Panc1 (cell line): Measurements from ENCODE around the gene ZSWIM8.

Experiments used
- CTCF ChIP-seq: fragments of 450-650 bp; IDR thresholded peaks from 2 replicates; pipeline ENCODE4 v1.5.1; 2017; ENCODE audit warnings: mild to moderate bottlenecking
- POLR2AphosphoS5 ChIP-seq: IDR thresholded peaks from 2 replicates; pipeline ENCODE4 v1.6.1; 2012; ENCODE audit warnings: mild to moderate bottlenecking, low read depth, low read length, moderate library complexity
- REST ChIP-seq, 2 experiments: IDR thresholded peaks; 2 replicates each; pipeline ENCODE4 v1.6.1; 2011 to 2012; ENCODE audit warnings: low read depth in 2 of 2, control low read depth in 1 of 2, low read length in 1 of 2, mild to moderate bottlenecking in 1 of 2, moderate library complexity in 1 of 2; ENCODE audit not compliant: insufficient read depth in 1 of 2
- TCF7L2 ChIP-seq: IDR thresholded peaks from 2 replicates; pipeline ENCODE4 v1.6.1; 2011; ENCODE audit warnings: mild to moderate bottlenecking, low read depth, low read length, inconsistent platforms

GRCh38 chr10:73791871-73792400 is 6.5 kb downstream of the ZSWIM8 start:
- no peak for TF ChIP-seq CTCF
- TF ChIP-seq POLR2AphosphoS5, result no peak
- TF ChIP-seq TCF7L2, result no peak
- TF ChIP-seq REST (IDR thresholded peaks at IDR 0.05; ENCODE audit: insufficient read depth in 1 of 2, low read depth in 2 of 2, low read length in 1 of 2), result no peak
